Measurements from ENCODE around the gene IL36RN. TPM values are rescaled to one million over a fixed set of nuclear protein-coding genes. Genes with fewer than 3 reads are reported as not detected.

IL36RN gene
- not detected for total RNA-seq
- long read RNA-seq: 0 reads

- DNase-seq (ENCODE audit: low spot score): no peak
Observed at GRCh38 chr2:113058998-113059960, at the start of gene IL36RN. Gene IL36RN (plus strand): TSS chr2:113059198. CDS start chr2:113059439, 241 bp downstream.

DNA sequence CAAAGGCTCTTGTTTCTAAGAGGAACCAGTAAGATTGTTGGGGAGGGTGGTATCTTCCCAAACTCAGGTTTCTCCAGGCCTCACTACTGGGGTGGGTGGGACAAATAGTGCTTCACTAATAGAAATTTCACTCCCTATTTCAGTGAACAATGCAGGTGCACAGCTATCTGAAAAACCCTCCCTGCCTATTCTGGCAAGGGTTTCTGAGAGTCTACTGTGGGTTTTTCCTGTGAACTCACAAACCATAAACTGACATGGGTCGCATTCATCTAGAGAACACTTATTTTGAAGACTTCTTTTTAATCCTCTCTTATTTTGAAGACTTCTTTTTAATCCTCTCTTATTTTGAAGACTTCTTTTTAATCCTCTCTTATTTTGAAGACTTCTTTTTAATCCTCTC lies 49.4 kb upstream of the IL36RN start:
- DNase-seq (ENCODE audit: low spot score): no peak

DNA sequence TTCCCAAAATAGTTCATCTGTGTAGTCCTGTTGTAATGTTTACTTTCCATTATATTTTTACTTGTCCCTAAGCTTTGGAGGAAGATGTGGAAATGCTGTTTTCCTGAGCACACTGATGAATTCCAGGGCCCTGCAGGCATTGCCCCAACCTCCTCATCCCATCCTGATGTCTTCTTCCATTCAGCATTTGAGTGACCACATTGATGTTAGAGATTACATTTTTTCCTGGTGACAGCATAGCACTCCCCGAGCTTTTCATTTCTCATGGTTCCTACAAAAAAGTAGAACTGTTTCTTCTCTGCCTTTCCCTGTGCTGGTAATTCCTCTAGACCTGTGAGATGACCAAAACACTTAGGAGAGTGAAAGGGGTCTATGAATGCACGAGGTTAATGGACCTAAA lies 48.9 kb upstream of the IL36RN start:
- no peak for DNase-seq (ENCODE audit: low spot score)

- no peak for DNase-seq (ENCODE audit: low spot score)
Observed at GRCh38 chr2:113011108-113011507, 47.9 kb upstream of the IL36RN start.

- no peak for DNase-seq (ENCODE audit: low spot score)
Observed at GRCh38 chr2:113012436-113013335, 46.3 kb upstream of the IL36RN start.

DNA sequence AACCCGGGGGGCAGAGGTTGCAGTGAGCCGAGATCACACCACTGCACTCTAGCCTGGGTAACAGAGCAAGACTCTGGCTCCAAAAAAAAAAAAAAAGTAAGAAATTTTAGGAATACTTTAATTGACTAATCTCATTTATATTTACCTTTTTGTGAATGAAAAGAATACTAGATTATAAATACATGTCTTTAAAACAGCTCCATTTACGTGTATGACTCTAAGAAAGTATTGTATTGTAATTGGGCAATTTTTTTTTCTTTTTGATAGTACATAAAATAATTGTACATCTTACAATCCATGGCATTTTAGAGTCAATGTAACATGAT lies 45.7 kb upstream of the IL36RN start:
- DNase-seq (ENCODE audit: low spot score): no peak

DNA sequence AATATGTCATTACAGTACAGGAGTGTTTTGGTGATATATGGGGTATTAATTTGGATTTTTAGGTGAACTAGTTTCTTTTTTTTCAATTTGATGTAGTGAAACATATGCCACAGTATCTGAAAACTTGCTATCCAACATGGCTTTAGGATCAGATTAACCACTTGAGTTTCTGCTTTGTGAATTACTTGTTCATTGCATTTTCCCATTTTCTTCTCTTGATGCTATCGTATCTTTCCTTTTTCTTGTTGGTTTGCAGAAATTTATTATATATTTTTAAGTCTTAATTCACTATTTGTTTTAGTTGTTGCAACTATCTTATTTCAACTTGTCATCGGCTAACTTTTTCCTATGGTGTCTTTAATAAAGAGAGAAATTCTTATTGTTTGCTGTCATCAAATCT lies 44.9 kb upstream of the IL36RN start:
- no peak for DNase-seq (ENCODE audit: low spot score)

DNA sequence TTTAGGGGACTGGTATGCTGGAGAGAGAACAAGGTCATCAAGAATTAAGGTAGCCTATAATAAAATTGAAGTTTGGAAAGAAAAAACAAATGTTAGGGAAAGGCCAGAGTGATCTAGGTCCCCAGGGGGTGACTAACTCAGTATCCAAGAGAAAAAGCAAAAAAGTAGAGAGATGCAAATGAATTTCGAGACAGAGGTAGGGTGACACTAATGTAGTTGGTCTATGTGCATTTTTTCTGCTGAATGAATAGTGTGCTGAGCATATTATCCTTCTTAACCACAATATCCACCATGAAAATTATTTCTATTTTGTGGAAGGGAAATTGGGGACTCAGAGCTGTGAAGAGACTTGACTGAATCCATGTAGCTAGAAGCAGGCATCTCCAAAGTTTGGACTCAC lies 44.0 kb upstream of the IL36RN start:
- DNase-seq (ENCODE audit: low spot score): no peak

- no peak for DNase-seq (ENCODE audit: low spot score)
Observed at GRCh38 chr2:113015655-113016054, 43.3 kb upstream of the IL36RN start.

GRCh38 chr2:113018509-113018908 lies 40.5 kb upstream of the IL36RN start:
- DNase-seq (ENCODE audit: low spot score): no peak

GRCh38 chr2:113021312-113021711 lies 37.7 kb upstream of the IL36RN start:
- no peak for DNase-seq (ENCODE audit: low spot score)

DNA sequence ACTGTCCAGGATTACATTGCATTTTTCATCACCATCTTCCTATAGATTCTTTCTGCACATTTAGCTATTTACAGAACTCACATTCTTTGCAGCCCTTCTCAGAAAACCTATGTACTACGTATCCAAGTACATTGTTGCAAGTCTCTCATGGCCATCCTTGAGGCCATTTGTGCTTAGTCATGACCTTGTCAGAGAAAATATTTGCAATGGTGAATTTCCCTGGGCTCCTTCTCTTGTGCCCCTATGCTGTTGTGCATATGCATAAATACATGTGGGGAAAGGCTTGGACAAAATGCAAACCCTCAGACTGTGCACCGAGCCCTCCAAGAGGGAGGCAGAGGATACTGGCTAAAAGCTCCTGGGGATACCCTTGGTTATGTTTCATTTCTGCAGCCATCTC lies 34.2 kb upstream of the IL36RN start:
- no peak for DNase-seq (ENCODE audit: low spot score)

DNA sequence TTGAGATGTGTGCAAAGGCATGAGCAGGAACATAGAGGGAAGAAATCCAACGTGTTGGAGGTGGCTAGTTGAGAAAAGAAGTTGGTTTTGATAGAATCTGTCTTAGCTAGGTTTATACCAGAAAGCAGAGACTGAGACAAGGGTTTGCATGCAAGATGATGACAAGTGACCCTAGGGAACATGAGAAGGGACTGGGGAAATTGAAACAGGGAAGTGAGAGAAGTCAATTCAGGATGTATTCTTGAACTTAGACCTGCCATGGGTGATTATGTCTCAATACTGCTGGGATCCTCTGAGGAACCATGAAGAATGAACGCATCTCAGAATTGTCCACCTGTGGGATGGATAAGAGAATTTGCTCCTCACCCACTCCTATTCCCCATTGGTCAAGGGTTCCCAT lies 33.3 kb upstream of the IL36RN start:
- no peak for DNase-seq (ENCODE audit: low spot score)

DNA sequence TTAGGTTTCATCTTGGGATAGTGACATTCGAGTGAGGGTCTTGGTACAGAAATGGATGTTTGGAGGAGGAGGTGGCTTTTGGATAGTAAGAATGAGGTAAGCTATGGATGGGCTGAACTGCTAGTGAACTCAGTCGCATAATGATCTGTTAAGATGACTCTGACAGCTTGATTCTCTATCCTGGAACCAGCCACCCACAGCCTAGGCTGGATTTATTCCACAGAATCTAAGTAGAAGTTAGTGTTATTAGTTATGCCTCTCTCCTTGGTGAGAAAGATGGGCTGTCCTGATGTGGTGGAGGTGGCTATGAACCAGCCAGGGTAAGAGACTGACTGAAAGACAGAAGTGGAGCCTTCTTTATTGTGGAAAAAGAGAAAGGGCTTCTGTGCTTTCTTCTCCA lies 31.3 kb upstream of the IL36RN start:
- no peak for DNase-seq (ENCODE audit: low spot score)

- no peak for DNase-seq (ENCODE audit: low spot score)
Observed at GRCh38 chr2:113028112-113028511, 30.9 kb upstream of the IL36RN start.

- DNase-seq (ENCODE audit: low spot score): no peak
Observed at GRCh38 chr2:113032737-113033136, 26.3 kb upstream of the IL36RN start.

GRCh38 chr2:113034016-113034415 lies 25.0 kb upstream of the IL36RN start:
- DNase-seq (ENCODE audit: low spot score): no peak

- no peak for DNase-seq (ENCODE audit: low spot score)
Observed at GRCh38 chr2:113036763-113037162, 22.2 kb upstream of the IL36RN start.

- DNase-seq (ENCODE audit: low spot score): no peak
Observed at GRCh38 chr2:113038291-113038690, 20.7 kb upstream of the IL36RN start.

GRCh38 chr2:113039158-113039557 lies 19.8 kb upstream of the IL36RN start:
- no peak for DNase-seq (ENCODE audit: low spot score)

DNA sequence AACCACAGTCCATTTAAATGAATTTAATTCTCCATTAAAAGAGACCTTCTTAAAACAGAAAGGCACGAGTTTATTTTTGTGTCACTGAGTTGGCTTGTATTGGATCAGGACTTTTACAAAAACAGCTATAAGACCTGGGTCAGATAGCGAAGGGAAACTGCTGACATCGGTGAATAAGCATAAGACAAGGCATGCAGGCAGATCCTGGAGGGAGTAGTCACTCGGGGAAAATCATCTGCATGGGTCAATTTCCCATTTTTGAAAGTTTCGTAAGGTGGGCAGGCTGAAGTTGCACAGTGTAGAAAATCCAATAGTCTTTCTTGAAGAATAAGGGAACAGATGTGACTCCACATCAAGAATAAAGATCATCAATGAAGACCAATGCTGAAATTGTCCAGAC lies 19.3 kb upstream of the IL36RN start:
- no peak for DNase-seq (ENCODE audit: low spot score)

- DNase-seq (ENCODE audit: low spot score): no peak
Observed at GRCh38 chr2:113041871-113042270, 17.1 kb upstream of the IL36RN start.

Data from mesenteric fat pad (tissue), 1 donor.